T-helper 2 cell treated with Interferon-gamma antibody and Interleukin-4, amounts not matched to agents 100 ng/mL and 5 ng/mL, for 36 hours (primary cell): ENCODE data around the gene ALG8. TPM values are rescaled to one million over a fixed set of nuclear protein-coding genes. Genes with fewer than 3 reads are reported as not detected.
"Not testable (repeated sequence)": the region's sequence is repeated elsewhere in the genome, so short reads cannot be mapped to it uniquely, and the experiment has no call there.

Experiments used
- intact Hi-C: fragments of 100-400 bp; cut with micrococcal nuclease; formaldehyde crosslinking; loops from one replicate; pipeline ENCODE4 v1.15.1; 2023
- total RNA-seq: library from RNA; stranded (reverse); gene quantifications from 2 replicates; pipeline ENCODE4 v1.2.3, GENCODE V29; 2022

The ALG8 gene
- 65.2 and 66.7 TPM in 2 replicates for total RNA-seq

DNA sequence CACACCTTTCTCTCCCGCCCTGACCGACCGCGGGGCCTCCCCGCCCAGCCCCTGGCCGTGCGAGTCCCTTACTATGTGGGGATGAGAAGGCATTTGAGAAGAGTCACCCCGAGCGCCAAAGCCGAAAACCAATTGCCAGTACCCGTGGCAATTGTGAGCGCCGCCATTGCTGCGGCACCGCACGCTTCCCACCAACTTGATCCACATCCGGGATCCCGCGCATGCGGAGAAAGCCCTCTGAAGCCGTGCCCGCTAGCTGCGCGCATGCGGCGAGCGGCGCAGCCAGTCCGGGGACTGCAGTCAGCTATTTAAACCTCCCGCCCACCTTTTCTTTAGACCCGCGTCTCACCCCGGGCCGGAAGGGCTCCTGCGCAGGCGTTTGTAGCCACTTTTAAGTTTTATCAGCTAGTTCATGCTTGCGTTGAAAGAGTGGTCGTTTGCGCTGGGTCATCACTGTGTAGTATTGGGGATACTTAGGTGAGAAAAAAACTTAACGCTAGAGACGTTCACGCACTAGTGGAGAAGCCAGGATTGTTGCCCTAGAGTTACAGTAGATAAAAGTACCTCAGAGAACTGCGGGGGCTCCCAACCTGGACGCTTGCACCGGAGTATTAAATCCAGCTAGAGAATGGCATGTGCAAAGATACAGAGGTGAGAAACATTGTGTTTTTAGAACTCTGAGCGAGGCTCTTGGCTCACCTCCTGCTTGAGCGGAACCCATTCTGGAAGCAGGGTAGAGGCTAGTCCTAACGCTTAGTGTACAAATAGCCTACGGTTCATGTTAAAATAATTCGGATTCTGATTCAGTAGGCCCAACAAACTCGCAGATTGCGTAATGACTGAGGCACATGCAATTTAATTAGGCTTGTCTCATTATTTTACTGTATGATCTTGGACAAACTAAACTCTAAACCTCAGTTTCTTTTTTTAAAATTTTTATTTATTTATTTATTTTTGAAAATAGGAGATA lies at the start of gene ALG8:
Gene ALG8, minus strand, starts transcription at position 205 of the 970 bp plus-strand sequence. Its CDS starts 38 bp downstream, at position 167.
- intact Hi-C loops, result loop anchor here (1.0 to 5.0 kb wide), 11 partner anchors 49 to 502 kb away; partner anchors contain the start of genes CLNS1A, GAB2, INTS4 and KCTD21

DNA sequence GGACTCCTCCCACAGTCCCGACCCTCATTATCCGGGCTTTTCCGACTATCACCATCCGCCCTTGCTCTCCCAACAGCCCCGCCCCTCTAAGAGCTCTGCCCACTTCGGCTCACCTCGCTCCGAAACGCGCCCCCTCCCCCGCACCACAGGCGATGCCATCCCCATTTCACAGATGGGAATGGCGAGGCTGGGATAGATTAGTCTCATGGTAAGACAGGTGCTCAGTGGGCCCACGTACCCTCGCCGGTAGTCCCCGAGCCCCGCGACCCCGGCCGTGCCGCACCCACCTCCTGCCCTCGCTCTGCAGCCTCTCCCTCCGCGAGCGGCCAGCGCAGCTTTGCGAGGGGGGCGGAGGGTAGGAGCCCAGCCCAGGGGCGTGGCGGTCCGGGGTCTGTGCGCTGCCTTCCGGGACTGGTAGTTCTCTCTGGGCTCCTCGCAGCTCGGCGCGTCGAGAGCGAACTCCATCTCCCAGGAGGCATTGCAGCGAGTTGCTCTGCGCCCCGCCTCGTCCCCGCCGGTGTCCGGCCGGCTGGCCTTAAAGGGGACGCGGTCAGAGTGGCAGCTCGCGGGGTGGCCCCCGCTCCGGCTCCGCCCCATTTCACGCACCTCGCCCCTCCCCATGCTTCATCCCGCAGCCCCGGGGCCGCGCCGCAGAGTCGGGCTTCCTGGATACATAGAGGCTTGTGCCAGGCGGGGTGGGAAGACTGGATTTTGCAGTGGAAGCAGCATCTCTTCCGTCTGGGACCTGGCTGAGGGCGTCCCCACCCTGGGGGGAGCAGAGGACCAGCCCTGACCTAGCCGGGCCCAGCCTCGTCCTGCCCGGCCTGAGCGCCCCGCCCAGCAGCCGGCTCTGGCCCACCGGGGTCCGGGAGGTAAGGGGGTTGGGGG lies 49.1 kb upstream of the ALG8 start, which contains the start of the genes KCTD21 and USP35:
Gene KCTD21, minus strand, starts transcription at position 341 of the 888 bp plus-strand sequence. CDS start 14,072 bp downstream, outside the sequence.
Gene USP35, plus strand, starts transcription at position 634 of the 888 bp plus-strand sequence. CDS start 7,327 bp downstream, outside the sequence.
- intact Hi-C loops, result loop anchor here (1.0 to 2.0 kb wide), 7 partner anchors 14 to 386 kb away; partner anchors contain the start of genes ALG8, GAB2, INTS4 and NARS2

DNA sequence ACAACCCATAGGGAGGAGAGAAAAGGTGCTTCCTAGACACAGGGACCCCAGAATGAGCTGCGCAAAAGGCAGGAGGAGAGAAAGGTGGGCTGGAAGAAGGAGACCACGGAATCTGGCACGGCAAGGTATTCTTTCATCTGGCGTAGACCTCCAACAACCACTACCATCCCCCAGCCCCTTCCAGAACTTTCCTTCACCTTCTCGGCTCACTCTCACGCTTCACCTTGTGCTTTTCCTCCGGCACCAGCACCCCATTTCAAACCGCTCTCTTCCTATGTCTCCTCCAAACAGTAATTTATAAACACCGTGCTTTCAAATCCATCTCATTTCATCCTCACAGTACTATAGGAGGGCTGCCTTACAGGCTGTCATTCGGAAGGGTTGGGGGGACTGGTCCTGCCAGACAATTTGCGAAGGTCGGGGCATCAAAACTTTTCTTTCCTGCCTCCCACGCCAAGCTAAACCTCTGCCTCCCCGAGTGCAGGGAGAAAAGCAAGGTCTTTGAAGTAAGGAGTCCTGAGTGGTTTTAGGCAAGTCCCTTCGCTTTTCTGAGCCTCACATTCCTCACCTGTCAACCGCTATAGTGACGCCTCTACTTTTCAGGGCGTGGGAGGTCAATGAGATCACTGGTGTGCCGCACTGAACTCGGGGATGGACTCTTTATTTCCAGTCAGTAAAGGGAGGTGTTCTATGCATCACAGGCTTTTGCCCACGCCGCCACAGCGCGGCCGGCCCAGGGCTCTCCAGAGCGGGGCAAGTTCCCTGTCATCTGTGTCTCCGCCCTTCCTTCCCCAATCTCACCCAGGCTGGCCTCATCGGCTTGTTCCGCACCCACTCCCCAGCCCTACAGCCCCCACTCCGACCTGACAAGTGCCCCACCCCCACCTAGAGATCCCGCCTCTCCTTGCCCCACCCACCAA lies 48.2 kb upstream of the ALG8 start:
- intact Hi-C loops, result loop anchor here (1.0 to 2.0 kb wide), 7 partner anchors 15 to 387 kb away; partner anchors contain the start of genes ALG8, GAB2, INTS4 and NARS2

DNA sequence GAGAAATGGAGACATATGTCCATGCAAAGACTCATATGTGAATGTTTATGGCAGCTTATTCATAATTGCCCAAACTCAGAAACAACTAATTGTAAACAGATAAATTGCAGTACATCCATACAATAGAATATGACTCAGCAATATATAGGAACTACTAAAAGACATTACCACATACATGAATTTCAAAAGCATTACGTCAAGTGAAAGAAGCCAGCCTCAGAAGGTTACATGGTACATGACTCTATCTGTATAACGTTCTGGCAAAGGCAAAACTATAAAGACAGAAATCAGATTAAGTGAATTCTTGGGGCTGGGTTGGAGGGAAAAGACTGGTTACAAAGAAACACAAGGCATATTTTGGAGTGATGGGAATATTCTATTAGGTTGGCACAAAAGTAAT lies 41.8 kb upstream of the ALG8 start:
- intact Hi-C loops, result no loop called here

- intact Hi-C loops, result no loop called here
These were observed 41.3 kb upstream of the ALG8 start for GRCh38 chr11:78180751-78181150.

DNA sequence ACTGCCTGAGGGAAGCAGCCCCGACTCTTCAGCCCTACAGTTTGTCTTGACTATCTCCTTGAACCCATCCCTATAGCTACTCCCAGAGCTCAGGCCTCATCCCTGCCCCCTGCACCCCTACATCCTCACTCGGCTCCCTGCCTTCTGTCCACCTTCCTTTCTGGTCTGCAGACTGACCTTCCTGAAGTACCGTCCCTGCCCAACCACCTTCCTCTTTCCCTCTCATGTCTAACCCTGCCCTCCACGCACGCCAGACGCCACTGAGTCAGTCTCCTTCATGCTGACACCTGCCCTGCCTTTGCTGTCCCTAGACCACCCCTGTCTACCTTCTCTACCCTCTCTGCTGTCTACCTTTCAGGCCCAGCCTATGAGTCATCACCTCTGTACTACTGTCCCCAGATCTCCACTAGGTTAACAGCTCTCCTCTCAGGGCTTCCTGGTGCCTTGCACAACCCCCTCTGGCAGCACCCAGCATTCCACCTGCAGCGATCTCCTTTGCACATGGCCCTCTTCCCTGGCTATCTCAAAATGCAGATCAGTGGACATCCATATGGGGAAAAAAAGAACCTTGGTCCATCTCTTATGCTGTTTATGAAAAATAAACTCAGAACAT lies 40.1 kb upstream of the ALG8 start:
- intact Hi-C loops, result no loop called here

GRCh38 chr11:78177216-78177615 lies 37.8 kb upstream of the ALG8 start:
- intact Hi-C loops, result no loop called here

DNA sequence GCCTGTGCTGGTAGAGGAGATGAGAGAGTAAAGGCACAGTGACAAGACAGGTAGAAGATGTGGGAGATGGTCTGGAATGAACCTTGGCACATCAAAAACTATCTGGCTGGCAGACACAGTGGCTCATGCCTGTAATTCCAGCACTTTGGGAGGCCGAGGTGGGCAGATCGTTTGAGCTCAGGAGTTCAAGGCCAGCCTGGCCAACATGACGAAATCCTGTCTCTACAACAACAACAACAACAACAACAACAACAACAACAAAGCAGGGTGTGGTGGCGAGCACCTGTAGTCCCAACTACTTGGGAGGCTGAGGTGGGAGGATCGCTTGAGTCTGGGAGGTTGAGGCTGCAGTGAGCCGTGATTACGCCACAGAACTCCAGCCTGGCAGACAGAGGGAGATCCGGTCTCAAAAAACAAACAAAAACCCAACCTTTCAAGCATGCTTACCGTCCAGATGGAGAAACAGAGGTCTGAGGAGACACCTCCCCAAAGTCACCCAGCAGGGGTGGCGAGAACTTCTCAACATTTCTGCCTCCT lies 37.2 kb upstream of the ALG8 start:
- intact Hi-C loops, result no loop called here

DNA sequence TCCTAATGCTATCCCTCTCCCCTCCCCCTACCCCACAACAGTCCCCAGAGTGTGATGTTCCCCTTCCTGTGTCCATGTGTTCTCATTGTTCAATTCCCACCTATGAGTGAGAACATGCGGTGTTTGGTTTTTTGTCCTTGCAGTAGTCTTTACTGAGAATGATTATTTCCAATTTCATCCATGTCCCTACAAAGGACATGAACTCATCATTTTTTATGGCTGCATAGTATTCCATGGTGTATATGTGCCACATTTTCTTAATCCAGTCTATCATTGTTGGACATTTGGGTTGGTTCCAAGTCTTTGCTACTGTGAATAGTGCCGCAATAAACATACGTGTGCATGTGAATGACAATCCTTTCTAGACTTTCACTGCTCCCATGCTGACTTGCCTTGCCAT lies 36.4 kb upstream of the ALG8 start:
- intact Hi-C loops, result not testable (repeated sequence)

DNA sequence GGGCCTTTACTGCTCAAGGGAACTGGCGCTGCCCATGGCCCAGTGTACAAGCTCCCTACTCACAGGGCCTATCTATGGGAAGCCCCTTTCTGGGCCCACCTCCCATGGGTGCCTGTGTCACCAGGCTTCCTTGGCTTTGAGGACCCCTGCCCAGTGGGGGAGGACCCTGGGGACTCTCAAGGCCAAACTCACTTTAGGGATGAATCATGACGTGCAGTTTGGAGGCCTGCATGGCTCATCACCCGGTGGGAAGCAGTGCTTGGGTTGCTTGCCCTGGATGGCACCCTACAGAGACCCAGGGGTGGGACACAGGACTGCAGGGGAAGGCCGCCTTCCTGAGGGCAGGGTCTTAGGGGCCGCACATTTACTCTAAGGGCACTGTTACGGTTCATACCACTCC lies 32.5 kb upstream of the ALG8 start:
- intact Hi-C loops, result no loop called here

- intact Hi-C loops, result no loop called here
These were observed 31.6 kb upstream of the ALG8 start for GRCh38 chr11:78170874-78171549.

DNA sequence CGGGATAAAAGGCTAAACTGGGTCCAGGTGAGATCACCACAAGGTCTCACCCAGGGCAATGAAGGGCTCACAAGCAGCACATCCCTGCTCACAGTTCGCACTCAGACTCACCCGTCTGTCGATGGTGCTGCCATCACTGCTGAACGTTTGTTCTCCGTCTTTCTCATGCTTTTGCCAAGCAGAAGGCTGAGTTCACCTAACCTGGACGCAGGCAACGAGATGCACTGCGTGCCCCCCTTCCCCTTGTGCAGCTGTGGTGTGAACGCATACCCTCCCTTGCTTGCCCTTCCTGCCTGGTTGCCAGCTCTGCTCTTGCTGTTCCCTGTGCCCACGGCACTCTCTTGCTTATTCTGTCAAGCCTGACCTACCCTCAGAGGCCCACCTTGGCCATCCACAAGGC lies 31.0 kb upstream of the ALG8 start:
- intact Hi-C loops, result no loop called here

- intact Hi-C loops, result no loop called here
These were observed 29.4 kb upstream of the ALG8 start for GRCh38 chr11:78168539-78169477.

- intact Hi-C loops, result no loop called here
These were observed 27.5 kb upstream of the ALG8 start for GRCh38 chr11:78166855-78167469.

DNA sequence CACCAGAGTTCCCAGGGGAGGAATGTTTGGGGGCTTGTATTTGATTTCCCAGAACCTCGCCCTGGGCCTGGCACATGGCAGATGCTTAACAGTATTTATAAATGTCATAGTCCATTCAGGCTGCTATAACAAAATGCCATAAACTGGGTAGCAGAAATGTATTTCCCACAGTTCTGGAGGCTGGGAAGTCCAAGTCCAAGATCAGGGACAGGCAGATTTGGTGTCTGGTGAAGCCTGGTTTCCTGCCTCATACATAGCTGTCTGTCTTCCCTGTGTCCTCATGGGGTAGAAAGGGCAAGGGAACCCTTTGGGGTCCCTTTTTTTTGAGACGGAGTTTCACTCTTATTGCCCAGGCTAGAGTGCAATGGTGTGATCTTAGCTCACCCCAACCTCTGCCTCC lies 25.0 kb upstream of the ALG8 start:
- intact Hi-C loops, result no loop called here

GRCh38 chr11:78163828-78164227 lies 24.4 kb upstream of the ALG8 start:
- intact Hi-C loops, result no loop called here

GRCh38 chr11:78161962-78162371 lies 22.5 kb upstream of the ALG8 start:
- intact Hi-C loops, result no loop called here
